ENCODE data around the gene DPH3.

DPH3 gene

GRCh38 chr3:16258177-16258576 is 6.6 kb downstream of the DPH3 start:
- no peak for DNase-seq
- Histone ChIP-seq H3K27me3 (ENCODE audit: insufficient read depth, low read depth, severe bottlenecking) (no peaks in the 10 kb centered on the region), H3K9me3 (ENCODE audit: severe bottlenecking) (no peaks in the 10 kb centered on the region), H3K4me3 (ENCODE audit: low read depth, low read length) (no peak overlapping the region), H3K36me3 (peaks cover 15% of the 10 kb centered on the region), H3K27ac (no peak overlapping the region)
- TF ChIP-seq CTCF (IDR thresholded peaks at IDR 0.05; ENCODE audit: low read depth, low read length): no peak

DNA sequence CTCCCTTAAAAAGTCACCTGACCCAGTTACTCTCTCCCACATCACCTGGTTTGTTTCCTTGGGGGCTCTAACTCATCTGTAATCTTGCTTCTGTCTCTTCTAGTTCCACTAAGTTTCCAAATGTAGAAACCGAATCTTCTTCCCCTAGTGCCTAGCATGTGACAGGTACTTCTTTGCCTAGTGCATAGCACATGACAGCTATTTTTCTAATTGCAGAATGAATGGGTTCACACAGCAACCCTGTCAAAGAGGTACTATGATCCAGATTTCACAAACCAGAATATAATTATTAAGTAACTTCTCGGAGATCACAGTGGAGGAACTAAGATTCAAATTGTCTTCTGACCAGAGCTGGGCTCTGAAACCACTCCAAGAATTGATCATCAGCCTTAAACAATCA is 7.4 kb downstream of the DPH3 start:
- TF ChIP-seq CTCF (IDR thresholded peaks at IDR 0.05; ENCODE audit: low read depth, low read length): no peak
- DNase-seq: no peak
- no peaks in the 10 kb centered on the region for H3K9me3 ChIP-seq (ENCODE audit: severe bottlenecking)
- no peak overlapping the region for H3K4me3 ChIP-seq (ENCODE audit: low read depth, low read length)
- H3K27me3 ChIP-seq (ENCODE audit: insufficient read depth, low read depth, severe bottlenecking): no peaks in the 10 kb centered on the region
- H3K27ac ChIP-seq: no peak overlapping the region
- H3K36me3 ChIP-seq: peaks cover 11% of the 10 kb centered on the region

GRCh38 chr3:16255726-16256125 is 9.0 kb downstream of the DPH3 start:
- Histone ChIP-seq H3K9me3 (ENCODE audit: severe bottlenecking) (no peaks in the 10 kb centered on the region), H3K4me3 (ENCODE audit: low read depth, low read length) (no peak overlapping the region), H3K27me3 (ENCODE audit: insufficient read depth, low read depth, severe bottlenecking) (no peaks in the 10 kb centered on the region), H3K27ac (no peak overlapping the region), H3K36me3 (peaks cover 11% of the 10 kb centered on the region)
- DNase-seq: no peak
- TF ChIP-seq CTCF (IDR thresholded peaks at IDR 0.05; ENCODE audit: low read depth, low read length): no peak

- H3K9me3 ChIP-seq (ENCODE audit: severe bottlenecking): no peaks in the 10 kb centered on the region
- no peak for DNase-seq
- peaks cover 8% of the 10 kb centered on the region for H3K36me3 ChIP-seq
- H3K27me3 ChIP-seq (ENCODE audit: insufficient read depth, low read depth, severe bottlenecking): no peaks in the 10 kb centered on the region
- TF ChIP-seq CTCF (IDR thresholded peaks at IDR 0.05; ENCODE audit: low read depth, low read length): no peak
- H3K4me3 ChIP-seq (ENCODE audit: low read depth, low read length): no peak overlapping the region
- H3K27ac ChIP-seq: no peak overlapping the region
These were observed 9.4 kb downstream of the DPH3 start for GRCh38 chr3:16255326-16255725.

DNA sequence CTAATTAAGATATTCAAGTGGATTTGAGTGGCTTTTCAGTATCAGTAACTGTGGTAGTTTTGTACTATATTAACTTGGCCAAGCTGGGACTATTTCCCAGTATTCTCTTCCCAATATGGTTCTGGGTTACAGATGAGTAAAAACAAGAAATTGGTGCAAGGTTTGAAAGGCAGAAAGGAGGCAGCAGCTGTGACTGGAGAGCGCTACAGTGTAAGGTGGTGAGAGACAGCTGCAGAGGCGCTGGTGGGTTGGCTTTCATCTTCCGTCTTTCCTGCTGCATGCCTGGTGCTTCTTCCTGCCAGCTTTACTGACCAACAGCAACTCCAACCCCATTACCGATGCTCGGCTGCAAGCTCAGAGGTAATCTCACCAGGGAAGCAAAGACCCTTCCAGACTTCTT is 9.8 kb downstream of the DPH3 start:
- DNase-seq: no peak
- Histone ChIP-seq H3K27me3 (ENCODE audit: insufficient read depth, low read depth, severe bottlenecking) (no peaks in the 10 kb centered on the region), H3K9me3 (ENCODE audit: severe bottlenecking) (no peaks in the 10 kb centered on the region), H3K36me3 (peaks cover 4% of the 10 kb centered on the region), H3K4me3 (ENCODE audit: low read depth, low read length) (no peak overlapping the region), H3K27ac (no peak overlapping the region)
- no peak for TF ChIP-seq CTCF (IDR thresholded peaks at IDR 0.05; ENCODE audit: low read depth, low read length)

GRCh38 chr3:16253601-16254000 is 11.1 kb downstream of the DPH3 start:
- DNase-seq: no peak
- H3K27ac ChIP-seq: no peak overlapping the region

More at GRCh38 chr3:16253601-16254000, 11.1 kb downstream of the DPH3 start:
- Histone ChIP-seq H3K9me3 (ENCODE audit: severe bottlenecking) (no peaks in the 10 kb centered on the region), H3K4me3 (ENCODE audit: low read depth, low read length) (no peak overlapping the region), H3K36me3 (no peaks in the 10 kb centered on the region), H3K27me3 (ENCODE audit: insufficient read depth, low read depth, severe bottlenecking) (no peaks in the 10 kb centered on the region)
- no peak for TF ChIP-seq CTCF (IDR thresholded peaks at IDR 0.05; ENCODE audit: low read depth, low read length)

All from WERI-Rb-1 (cell line).